Left lung (tissue), 10 donors: ENCODE measurements around the gene PLEKHG2. TPM values are rescaled to one million over a fixed set of nuclear protein-coding genes. Genes with fewer than 3 reads are reported as not detected.

Experiments used
- ATAC-seq: fragments of 200-7000 bp; cut with Tn5 transposase; one replicate; pipeline ENCODE4 v1.9.1; 2020; ENCODE audit warnings: moderate library complexity
- DNase-seq, 4 donors: peaks; one replicate each; pipeline ENCODE4 v3.0.0-alpha.2; 2013 to 2020
- H3K27ac ChIP-seq, 2 donors: fragments of 200-600 bp; sonication (generic) in 1 of 2; one replicate each; pipeline versions ENCODE4 v1.5.0 to v1.8.0; 2020 to 2021
- H3K27me3 ChIP-seq, 2 donors: fragments of 200-600 bp; sonication (generic) in 1 of 2; one replicate each; pipeline versions ENCODE4 v1.5.0 to v1.8.0; 2020 to 2021
- H3K36me3 ChIP-seq, 2 donors: fragments of 200-600 bp; sonication (generic) in 1 of 2; one replicate each; pipeline versions ENCODE4 v1.5.0 to v1.8.0; 2020 to 2021
- H3K4me1 ChIP-seq, 2 donors: fragments of 200-600 bp; one replicate each; pipeline ENCODE4 v1.8.0; 2021
- H3K4me3 ChIP-seq, 2 donors: fragments of 200-600 bp; sonication (generic) in 1 of 2; one replicate each; pipeline versions ENCODE4 v1.5.0 to v1.8.0; 2020 to 2021; ENCODE audit warnings: mild to moderate bottlenecking in 1 of 2
- H3K9me3 ChIP-seq, 2 donors: fragments of 200-600 bp; sonication (generic) in 1 of 2; one replicate each; pipeline versions ENCODE4 v1.5.0 to v1.8.0; 2020 to 2021
- CTCF ChIP-seq, 2 donors: fragments of 200-600 bp; sonication (generic) in 1 of 2; IDR thresholded peaks; one replicate each; pipeline versions ENCODE4 v1.5.0 to v1.8.0; 2021; ENCODE audit warnings: antibody characterized with exemption in 2 of 2
- intact Hi-C, 2 donors: fragments of 100-400 bp; cut with DNase I; formaldehyde crosslinking; loops; one replicate each; pipeline versions ENCODE4 v1.11.2 to v1.14.2; 2022
- polyA plus RNA-seq, 6 donors: library from polyadenylated mRNA; unstranded; fragments of 120-200 nt; gene quantifications; one replicate each; pipeline ENCODE4 v1.2.1, GENCODE V29; 2013; ENCODE audit not compliant: insufficient read length in 6 of 6
- total RNA-seq, 2 donors: library from RNA; stranded (reverse); fragmentation: NEBNext Ultra II Directional; extraction: Animal tissue kit (Norgen Biotek cat#: 25700); gene quantifications; one replicate each; pipeline ENCODE4 v1.2.1, GENCODE V29; 2021
- donor health status: DM: no; HTN: yes; CAD: no.
- donor health status: DM: no; HTN: no; CAD: no.

PLEKHG2 gene
- total and polyA plus RNA-seq, 8 donors, result 39.5 to 118 (median 91.3) TPM

DNA sequence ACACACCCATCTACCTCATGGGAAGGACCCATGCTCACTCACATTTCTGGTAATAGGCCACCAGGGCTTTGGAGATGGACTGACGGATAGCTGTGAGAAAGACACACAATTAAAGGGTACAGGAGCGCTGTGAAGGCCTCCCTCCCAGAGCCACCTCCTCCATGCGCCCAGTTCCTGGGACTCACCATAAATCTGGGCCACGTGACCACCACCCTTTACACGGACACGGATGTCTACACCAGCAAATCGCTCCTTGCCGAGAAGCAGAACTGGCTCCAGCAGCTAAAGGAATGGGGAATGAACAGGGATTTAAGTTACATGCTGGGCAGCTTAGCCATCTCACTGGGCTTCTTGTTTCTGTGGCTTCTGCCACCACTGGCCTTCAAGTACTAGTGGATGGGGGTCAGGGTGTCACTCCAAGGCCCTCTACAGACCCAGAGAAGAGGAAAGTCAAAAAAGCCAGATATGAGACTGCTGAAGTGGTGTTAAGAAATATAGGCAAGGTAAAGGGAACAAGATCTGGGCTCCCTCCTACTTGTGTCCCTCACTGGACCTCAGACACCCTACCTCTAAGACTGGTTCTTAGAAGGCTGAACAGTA, 21.1 kb downstream of the PLEKHG2 start:
- no peaks in the 10 kb centered on the region for H3K27me3 ChIP-seq
- H3K9me3 ChIP-seq, result no peaks in the 10 kb centered on the region
- intact Hi-C loops, result no loop called here
- H3K4me3 ChIP-seq, result peak overlapping the region in 1 of 2 donors; percentile 94
- peaks cover 27 to 74% of the 10 kb centered on the region in 2 donors for H3K4me1 ChIP-seq
- TF ChIP-seq CTCF (IDR thresholded peaks at IDR 0.05), result no peak
- DNase-seq (no peak), ATAC-seq (no peak)
- H3K27ac ChIP-seq, result no peak overlapping the region
- peaks cover 0 to 34% of the 10 kb centered on the region in 2 donors for H3K36me3 ChIP-seq

- DNase-seq, result no peak
- Histone ChIP-seq H3K9me3 (no peaks in the 10 kb centered on the region), H3K4me1 (peaks cover 21 to 66% of the 10 kb centered on the region in 2 donors), H3K4me3 (peak overlapping the region; percentile 90 to 94), H3K27ac (peak overlapping the region in 1 of 2 donors; percentile 90), H3K27me3 (no peaks in the 10 kb centered on the region), H3K36me3 (peaks cover 0 to 34% of the 10 kb centered on the region in 2 donors)
- intact Hi-C loops, result no loop called here
- no peak for ATAC-seq
- no peak for TF ChIP-seq CTCF (IDR thresholded peaks at IDR 0.05)
These were observed 21.9 kb downstream of the PLEKHG2 start for GRCh38 chr19:39434123-39435076.

GRCh38 chr19:39435499-39436349, 23.3 kb downstream of the PLEKHG2 start, which contains the start of gene RPS16:
Gene RPS16 (minus strand): TSS chr19:39435949. CDS start chr19:39435895, 54 bp downstream.
- no peak for TF ChIP-seq CTCF (IDR thresholded peaks at IDR 0.05)
- peaks cover 21 to 63% of the 10 kb centered on the region in 2 donors for H3K4me1 ChIP-seq
- peak; percentile 98 for ATAC-seq
- intact Hi-C loops, result no loop called here
- H3K27ac ChIP-seq, result peak within 1 kb of the TSS; percentile 80 to 90
- no peaks in the 10 kb centered on the region for H3K9me3 ChIP-seq
- no peaks in the 10 kb centered on the region for H3K27me3 ChIP-seq
- H3K4me3 ChIP-seq, result peak within 1 kb of the TSS; percentile 90 to 94
- H3K36me3 ChIP-seq, result peaks cover 0 to 34% of the 10 kb centered on the region in 2 donors
- peak; percentile 95 to 100 (median 98) for DNase-seq

- no peaks in the 10 kb centered on the region for H3K27me3 ChIP-seq
- DNase-seq (no peak), ATAC-seq (no peak)
- intact Hi-C loops, result no loop called here
- H3K36me3 ChIP-seq, result peaks cover 0 to 34% of the 10 kb centered on the region in 2 donors
- H3K27ac ChIP-seq, result peak overlapping the region; percentile 80 to 90
- no peak for TF ChIP-seq CTCF (IDR thresholded peaks at IDR 0.05)
- peaks cover 21 to 58% of the 10 kb centered on the region in 2 donors for H3K4me1 ChIP-seq
- no peaks in the 10 kb centered on the region for H3K9me3 ChIP-seq
- H3K4me3 ChIP-seq, result peak overlapping the region; percentile 90 to 94
These were observed 23.9 kb downstream of the PLEKHG2 start for GRCh38 chr19:39436350-39436716.
